Uterus (tissue), 2 donors: ENCODE results near the gene ALG6.

ENCODE experiments used
- POLR2A ChIP-seq, 2 donors: fragments of 450-650 bp; IDR thresholded peaks; one replicate each; pipeline ENCODE4 v1.6.1; 2016; ENCODE audit warnings: antibody characterized with exemption in 2 of 2, mild to moderate bottlenecking in 1 of 2, moderate library complexity in 1 of 2
- TF ChIP-seq, protein P1 (sequence below), 4 experiments: fragments of 200-600 bp in 2 of 4; fragments of 450-650 bp in 2 of 4; sonication (generic) in 2 of 4; IDR thresholded peaks; one replicate each; pipeline ENCODE4 v1.5.1; 2016 to 2019; ENCODE audit warnings: antibody characterized with exemption in 4 of 4, mild to moderate bottlenecking in 2 of 4, moderate library complexity in 1 of 4

DNA sequence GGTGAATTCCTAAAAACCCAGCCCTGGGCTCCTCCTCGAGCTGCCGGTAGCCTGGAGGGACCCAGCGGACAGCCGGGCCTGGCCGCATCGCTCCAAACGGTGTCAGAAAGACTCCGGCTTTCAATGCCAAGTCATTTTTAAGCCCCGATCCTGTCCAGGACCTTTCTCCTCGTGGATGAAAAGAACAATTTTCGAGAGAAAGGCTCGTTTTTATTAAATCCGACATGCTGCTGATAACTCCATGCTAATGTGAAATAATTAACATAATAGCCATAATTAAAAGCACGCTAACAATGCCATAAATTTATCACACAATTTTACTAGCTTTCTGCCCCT lies 49.6 kb upstream of the ALG6 start:
- TF ChIP-seq POLR2A (IDR thresholded peaks at IDR 0.05), result no peak
- TF ChIP-seq, protein P1, sequence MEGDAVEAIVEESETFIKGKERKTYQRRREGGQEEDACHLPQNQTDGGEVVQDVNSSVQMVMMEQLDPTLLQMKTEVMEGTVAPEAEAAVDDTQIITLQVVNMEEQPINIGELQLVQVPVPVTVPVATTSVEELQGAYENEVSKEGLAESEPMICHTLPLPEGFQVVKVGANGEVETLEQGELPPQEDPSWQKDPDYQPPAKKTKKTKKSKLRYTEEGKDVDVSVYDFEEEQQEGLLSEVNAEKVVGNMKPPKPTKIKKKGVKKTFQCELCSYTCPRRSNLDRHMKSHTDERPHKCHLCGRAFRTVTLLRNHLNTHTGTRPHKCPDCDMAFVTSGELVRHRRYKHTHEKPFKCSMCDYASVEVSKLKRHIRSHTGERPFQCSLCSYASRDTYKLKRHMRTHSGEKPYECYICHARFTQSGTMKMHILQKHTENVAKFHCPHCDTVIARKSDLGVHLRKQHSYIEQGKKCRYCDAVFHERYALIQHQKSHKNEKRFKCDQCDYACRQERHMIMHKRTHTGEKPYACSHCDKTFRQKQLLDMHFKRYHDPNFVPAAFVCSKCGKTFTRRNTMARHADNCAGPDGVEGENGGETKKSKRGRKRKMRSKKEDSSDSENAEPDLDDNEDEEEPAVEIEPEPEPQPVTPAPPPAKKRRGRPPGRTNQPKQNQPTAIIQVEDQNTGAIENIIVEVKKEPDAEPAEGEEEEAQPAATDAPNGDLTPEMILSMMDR (IDR thresholded peaks at IDR 0.05), result no peak
